Vagina (tissue), 2 donors: Measurements from ENCODE around the gene WDR72. TPM values are rescaled to one million over a fixed set of nuclear protein-coding genes. Genes with fewer than 3 reads are reported as not detected.

Experiments used
- DNase-seq, 2 donors: peaks; one replicate each; pipeline ENCODE4 v3.0.0-alpha.2; 2017; ENCODE audit errors: extremely low spot score in 2 of 2
- H3K27ac ChIP-seq: fragments of 200-600 bp; sonication (generic); one replicate; pipeline ENCODE4 v1.5.1; 2019
- H3K27me3 ChIP-seq: fragments of 200-600 bp; sonication (generic); one replicate; pipeline ENCODE4 v1.5.1; 2019
- H3K36me3 ChIP-seq, 2 donors: fragments of 200-600 bp; sonication (generic); one replicate each; pipeline ENCODE4 v1.5.1; 2017 to 2019
- H3K4me1 ChIP-seq: fragments of 200-600 bp; sonication (generic); one replicate; pipeline ENCODE4 v1.5.1; 2019
- H3K4me3 ChIP-seq, 2 donors: fragments of 200-600 bp; sonication (generic); 1 replicate in 1 of 2; 2 replicates in 1 of 2; pipeline ENCODE4 v1.5.1; 2016 to 2019
- H3K9me3 ChIP-seq: fragments of 200-600 bp; sonication (generic); one replicate; pipeline ENCODE4 v1.5.1; 2019
- POLR2A ChIP-seq, 2 donors: fragments of 450-650 bp; IDR thresholded peaks; one replicate each; pipeline ENCODE4 v1.6.1; 2017; ENCODE audit warnings: antibody characterized with exemption in 2 of 2, mild to moderate bottlenecking in 2 of 2, moderate library complexity in 2 of 2
- POLR2AphosphoS5 ChIP-seq, 2 donors: sonication (generic); formaldehyde crosslinking; IDR thresholded peaks; one replicate each; pipeline ENCODE4 v1.9.0; 2017; ENCODE audit warnings: antibody characterized with exemption in 2 of 2, mild to moderate bottlenecking in 2 of 2, low read depth in 1 of 2; ENCODE audit not compliant: insufficient read depth in 1 of 2
- intact Hi-C: fragments of 100-400 bp; cut with DNase I; formaldehyde crosslinking; loops from one replicate; pipeline ENCODE4 v1.15.1; 2023
- total RNA-seq: library from RNA; depleted of rRNA; stranded (reverse); fragments of >200 nt; gene quantifications from one replicate; pipeline ENCODE4 v1.2.3, GENCODE V29; 2016
- TF ChIP-seq, protein P1 (sequence below), 3 experiments: fragments of 450-650 bp in 2 of 3; fragments of 200-600 bp in 1 of 3; sonication (generic) in 1 of 3; IDR thresholded peaks; one replicate each; pipeline ENCODE4 v1.5.1; 2017 to 2019; ENCODE audit warnings: antibody characterized with exemption in 3 of 3, mild to moderate bottlenecking in 2 of 3, moderate library complexity in 2 of 3

WDR72 gene
- total RNA-seq, 1 donor from 2014 or later, result not detected

- Histone ChIP-seq H3K27me3 (no peaks in the 10 kb centered on the region), H3K9me3 (no peaks in the 10 kb centered on the region), H3K4me1 (no peaks in the 10 kb centered on the region), H3K4me3 (no peak overlapping the region), H3K36me3 (no peaks in the 10 kb centered on the region), H3K27ac (no peak overlapping the region)
- no peak for DNase-seq
- TF ChIP-seq, protein P1, sequence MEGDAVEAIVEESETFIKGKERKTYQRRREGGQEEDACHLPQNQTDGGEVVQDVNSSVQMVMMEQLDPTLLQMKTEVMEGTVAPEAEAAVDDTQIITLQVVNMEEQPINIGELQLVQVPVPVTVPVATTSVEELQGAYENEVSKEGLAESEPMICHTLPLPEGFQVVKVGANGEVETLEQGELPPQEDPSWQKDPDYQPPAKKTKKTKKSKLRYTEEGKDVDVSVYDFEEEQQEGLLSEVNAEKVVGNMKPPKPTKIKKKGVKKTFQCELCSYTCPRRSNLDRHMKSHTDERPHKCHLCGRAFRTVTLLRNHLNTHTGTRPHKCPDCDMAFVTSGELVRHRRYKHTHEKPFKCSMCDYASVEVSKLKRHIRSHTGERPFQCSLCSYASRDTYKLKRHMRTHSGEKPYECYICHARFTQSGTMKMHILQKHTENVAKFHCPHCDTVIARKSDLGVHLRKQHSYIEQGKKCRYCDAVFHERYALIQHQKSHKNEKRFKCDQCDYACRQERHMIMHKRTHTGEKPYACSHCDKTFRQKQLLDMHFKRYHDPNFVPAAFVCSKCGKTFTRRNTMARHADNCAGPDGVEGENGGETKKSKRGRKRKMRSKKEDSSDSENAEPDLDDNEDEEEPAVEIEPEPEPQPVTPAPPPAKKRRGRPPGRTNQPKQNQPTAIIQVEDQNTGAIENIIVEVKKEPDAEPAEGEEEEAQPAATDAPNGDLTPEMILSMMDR (IDR thresholded peaks at IDR 0.05), result no peak
- intact Hi-C loops, result no loop called here
Observed at GRCh38 chr15:53739651-53740050, 19.8 kb downstream of the WDR72 start.

GRCh38 chr15:53739187-53739586 is 20.3 kb downstream of the WDR72 start:
- TF ChIP-seq, protein P1 (IDR thresholded peaks at IDR 0.05), result no peak
- no peak overlapping the region for H3K4me3 ChIP-seq
- intact Hi-C loops, result no loop called here
- no peak for DNase-seq
- H3K36me3 ChIP-seq, result no peaks in the 10 kb centered on the region
- H3K27ac ChIP-seq, result no peak overlapping the region
- H3K27me3 ChIP-seq, result no peaks in the 10 kb centered on the region
- H3K9me3 ChIP-seq, result no peaks in the 10 kb centered on the region
- H3K4me1 ChIP-seq, result no peaks in the 10 kb centered on the region

- H3K4me1 ChIP-seq, result no peaks in the 10 kb centered on the region
- no peak for TF ChIP-seq POLR2A (IDR thresholded peaks at IDR 0.05)
- TF ChIP-seq POLR2AphosphoS5 (IDR thresholded peaks at IDR 0.05; ENCODE audit: insufficient read depth in 1 of 2, low read depth in 1 of 2), result no peak
- TF ChIP-seq, protein P1 (IDR thresholded peaks at IDR 0.05), result no peak
- no peak for DNase-seq
- H3K4me3 ChIP-seq, result no peak overlapping the region
- H3K9me3 ChIP-seq, result no peaks in the 10 kb centered on the region
- H3K36me3 ChIP-seq, result no peaks in the 10 kb centered on the region
- H3K27me3 ChIP-seq, result no peaks in the 10 kb centered on the region
- intact Hi-C loops, result no loop called here
- H3K27ac ChIP-seq, result no peak overlapping the region
Observed at GRCh38 chr15:53721334-53722087, 38.0 kb downstream of the WDR72 start.

DNA sequence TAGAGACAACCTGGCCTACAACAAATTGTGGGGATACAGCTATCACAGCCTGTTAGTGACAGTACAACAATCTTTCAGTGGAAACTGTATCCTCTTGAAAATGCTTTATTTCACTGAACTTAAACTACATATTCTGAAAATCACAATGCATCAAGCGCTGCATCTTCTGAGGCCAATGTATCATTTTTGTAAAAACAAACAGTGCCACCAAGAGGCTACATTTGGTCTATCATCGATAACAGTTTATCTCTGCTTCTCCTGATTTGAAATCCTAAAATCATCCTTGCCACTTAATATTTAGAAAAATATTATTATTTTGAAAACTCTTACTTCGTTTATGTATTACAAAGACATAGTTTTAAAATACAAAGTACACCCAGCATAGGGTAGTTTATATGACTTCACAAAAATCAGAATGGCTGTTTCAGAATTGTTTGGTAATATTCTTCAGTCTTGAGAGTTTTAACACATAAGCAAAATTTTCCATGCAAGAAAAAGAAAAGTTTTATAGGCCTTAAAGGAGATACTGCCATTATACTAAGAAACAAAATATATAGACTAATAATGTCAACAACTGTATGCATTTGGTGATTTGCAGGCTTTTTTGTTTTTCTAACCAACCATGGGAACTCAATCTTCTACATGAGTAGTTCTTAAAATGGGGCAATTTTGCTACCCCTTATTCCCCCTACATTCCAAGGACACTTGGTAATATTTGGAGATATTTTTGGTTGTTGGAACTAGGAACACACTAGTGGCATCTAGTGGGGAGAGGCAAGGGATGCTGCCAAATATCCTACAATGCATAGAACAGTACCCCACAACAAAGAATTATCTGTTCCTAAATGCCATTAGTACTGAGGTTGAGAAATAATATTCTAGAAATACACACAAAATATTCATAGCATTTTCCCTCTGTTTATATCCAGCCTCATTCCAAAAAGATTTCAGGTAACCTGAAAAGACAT is 42.3 kb downstream of the WDR72 start:
- H3K4me1 ChIP-seq, result no peaks in the 10 kb centered on the region
- intact Hi-C loops, result no loop called here
- TF ChIP-seq, protein P1 (IDR thresholded peaks at IDR 0.05), result no peak
- no peak for TF ChIP-seq POLR2A (IDR thresholded peaks at IDR 0.05)
- TF ChIP-seq POLR2AphosphoS5 (IDR thresholded peaks at IDR 0.05; ENCODE audit: insufficient read depth in 1 of 2, low read depth in 1 of 2), result no peak
- no peaks in the 10 kb centered on the region for H3K27me3 ChIP-seq
- no peaks in the 10 kb centered on the region for H3K36me3 ChIP-seq
- no peak for DNase-seq
- H3K9me3 ChIP-seq, result no peaks in the 10 kb centered on the region
- no peak overlapping the region for H3K27ac ChIP-seq
- H3K4me3 ChIP-seq, result no peak overlapping the region

GRCh38 chr15:53713218-53713617 is 46.2 kb downstream of the WDR72 start:
- TF ChIP-seq POLR2A (IDR thresholded peaks at IDR 0.05) (no peak), POLR2AphosphoS5 (IDR thresholded peaks at IDR 0.05; ENCODE audit: insufficient read depth in 1 of 2, low read depth in 1 of 2) (no peak)
- TF ChIP-seq, protein P1 (IDR thresholded peaks at IDR 0.05), result no peak
- no peaks in the 10 kb centered on the region for H3K27me3 ChIP-seq
- H3K9me3 ChIP-seq, result no peaks in the 10 kb centered on the region
- no peak overlapping the region for H3K27ac ChIP-seq
- H3K4me1 ChIP-seq, result no peaks in the 10 kb centered on the region
- no peaks in the 10 kb centered on the region for H3K36me3 ChIP-seq
- no peak for DNase-seq
- intact Hi-C loops, result no loop called here
- no peak overlapping the region for H3K4me3 ChIP-seq
